Esophagus muscularis mucosa (tissue), 4 donors: Measurements from ENCODE around the gene ALDH5A1.

Source experiments
- EP300 ChIP-seq: sonication (generic); formaldehyde crosslinking; IDR thresholded peaks from one replicate; pipeline ENCODE4 v1.6.1; 2017; ENCODE audit warnings: antibody characterized with exemption
- POLR2A ChIP-seq: fragments of 450-650 bp; IDR thresholded peaks from one replicate; pipeline ENCODE4 v1.6.1; 2017; ENCODE audit warnings: antibody characterized with exemption, moderate library complexity, mild to moderate bottlenecking, low read depth
- POLR2AphosphoS5 ChIP-seq, 2 donors: sonication (generic); formaldehyde crosslinking; IDR thresholded peaks; one replicate each; pipeline ENCODE4 v1.6.1; 2017; ENCODE audit warnings: antibody characterized with exemption in 2 of 2
- TF ChIP-seq, protein P1 (sequence below), 3 experiments: fragments of 200-600 bp in 2 of 3; fragments of 450-650 bp in 1 of 3; sonication (generic) in 2 of 3; IDR thresholded peaks; one replicate each; pipeline ENCODE4 v1.5.1; 2017 to 2019; ENCODE audit warnings: antibody characterized with exemption in 3 of 3, mild to moderate bottlenecking in 2 of 3, moderate library complexity in 1 of 3

DNA sequence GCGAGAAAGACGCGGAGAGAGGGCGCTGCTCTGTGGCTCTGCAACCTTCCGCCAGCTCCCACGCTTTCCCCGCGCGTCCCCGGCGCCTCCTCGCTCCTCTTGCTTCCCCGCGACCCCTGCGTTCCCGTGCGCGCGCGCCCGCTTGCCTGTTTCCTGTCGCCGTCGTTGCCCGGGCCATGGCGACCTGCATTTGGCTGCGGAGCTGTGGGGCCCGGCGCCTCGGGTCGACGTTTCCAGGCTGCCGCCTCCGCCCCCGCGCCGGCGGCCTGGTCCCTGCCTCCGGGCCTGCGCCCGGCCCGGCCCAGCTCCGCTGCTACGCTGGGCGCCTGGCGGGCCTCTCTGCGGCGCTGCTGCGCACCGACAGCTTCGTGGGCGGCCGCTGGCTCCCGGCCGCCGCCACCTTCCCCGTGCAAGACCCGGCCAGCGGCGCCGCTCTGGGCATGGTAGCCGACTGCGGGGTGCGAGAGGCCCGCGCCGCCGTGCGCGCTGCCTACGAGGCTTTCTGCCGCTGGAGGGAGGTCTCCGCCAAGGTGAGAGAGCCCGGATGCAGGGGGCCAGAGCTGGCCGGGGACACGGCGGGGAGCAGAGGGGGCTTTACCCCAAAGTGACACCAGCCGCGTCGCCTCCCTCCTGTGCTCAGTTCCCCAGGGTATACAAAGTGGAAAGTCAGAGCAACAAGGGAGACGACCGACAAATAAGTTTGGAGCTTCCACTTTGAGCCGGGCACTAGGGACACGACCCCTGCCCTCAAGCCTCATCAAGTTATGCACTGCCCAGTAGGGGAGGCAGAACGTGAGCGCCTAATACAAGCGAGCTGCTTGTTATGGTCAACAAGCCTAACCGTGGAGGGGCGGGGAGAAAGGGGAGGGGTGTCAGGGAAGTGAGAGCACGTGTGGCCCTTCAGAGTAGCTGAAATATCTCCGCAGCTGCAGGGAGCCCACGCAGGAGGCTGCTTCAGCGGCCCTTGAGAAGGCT lies at the start of gene ALDH5A1:
- TF ChIP-seq, protein P1, sequence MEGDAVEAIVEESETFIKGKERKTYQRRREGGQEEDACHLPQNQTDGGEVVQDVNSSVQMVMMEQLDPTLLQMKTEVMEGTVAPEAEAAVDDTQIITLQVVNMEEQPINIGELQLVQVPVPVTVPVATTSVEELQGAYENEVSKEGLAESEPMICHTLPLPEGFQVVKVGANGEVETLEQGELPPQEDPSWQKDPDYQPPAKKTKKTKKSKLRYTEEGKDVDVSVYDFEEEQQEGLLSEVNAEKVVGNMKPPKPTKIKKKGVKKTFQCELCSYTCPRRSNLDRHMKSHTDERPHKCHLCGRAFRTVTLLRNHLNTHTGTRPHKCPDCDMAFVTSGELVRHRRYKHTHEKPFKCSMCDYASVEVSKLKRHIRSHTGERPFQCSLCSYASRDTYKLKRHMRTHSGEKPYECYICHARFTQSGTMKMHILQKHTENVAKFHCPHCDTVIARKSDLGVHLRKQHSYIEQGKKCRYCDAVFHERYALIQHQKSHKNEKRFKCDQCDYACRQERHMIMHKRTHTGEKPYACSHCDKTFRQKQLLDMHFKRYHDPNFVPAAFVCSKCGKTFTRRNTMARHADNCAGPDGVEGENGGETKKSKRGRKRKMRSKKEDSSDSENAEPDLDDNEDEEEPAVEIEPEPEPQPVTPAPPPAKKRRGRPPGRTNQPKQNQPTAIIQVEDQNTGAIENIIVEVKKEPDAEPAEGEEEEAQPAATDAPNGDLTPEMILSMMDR (IDR thresholded peaks at IDR 0.05): peak in 2 of 3 experiments; percentile 20
- TF ChIP-seq POLR2A (no peak), POLR2AphosphoS5 (IDR thresholded peaks at IDR 0.05) (peak in 1 of 2 donors; percentile 4), EP300 (no peak)
